ENCODE data around the gene CRYBA2.
A peak's percentile ranks its signal among the peaks of the same experiment; 100 is the strongest.

Gene CRYBA2

DNA sequence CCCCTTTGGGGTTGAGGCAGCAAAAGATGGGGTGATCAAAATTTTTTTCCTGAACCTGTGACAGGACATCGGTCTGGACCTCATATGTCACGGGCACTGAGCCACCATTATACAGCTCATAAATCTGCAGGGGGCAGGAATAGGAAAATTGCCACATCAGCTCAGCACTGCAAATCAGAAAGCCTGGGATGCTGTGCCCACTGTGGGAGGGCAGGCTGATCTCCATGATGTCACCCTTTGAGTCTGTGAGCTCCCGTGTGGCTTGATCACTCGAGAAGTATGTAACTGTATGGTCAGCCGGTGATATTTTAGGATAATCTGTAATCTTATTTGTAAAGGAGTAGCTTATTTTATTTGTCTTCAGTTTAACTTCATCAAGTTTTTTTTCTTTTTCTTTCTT, 17.7 kb upstream of the CRYBA2 start:
- no peaks in the 10 kb centered on the region for H3K4me1 ChIP-seq (ENCODE audit: control insufficient read depth, insufficient read depth, low read depth, low read length)
- no peak overlapping the region for H2BK120ac ChIP-seq (ENCODE audit: low read depth, low read length)
- H3K18ac ChIP-seq (ENCODE audit: low read depth in 1 of 2, low read length in 2 of 2), result no peak overlapping the region
- H2BK15ac ChIP-seq (ENCODE audit: low read depth, poor library complexity, severe bottlenecking), result no peak overlapping the region
- H4K91ac ChIP-seq (ENCODE audit: low read length), result no peak overlapping the region
- H3K4ac ChIP-seq (ENCODE audit: low read depth in 1 of 2, low read length in 2 of 2), result no peak overlapping the region
- no peak overlapping the region for H3K9ac ChIP-seq (ENCODE audit: low read length)
- H3K4me3 ChIP-seq (ENCODE audit: insufficient read depth in 1 of 2, low read depth in 1 of 2, low read length in 2 of 2), result no peak overlapping the region
- peaks cover 3% of the 10 kb centered on the region for H3K9me3 ChIP-seq (ENCODE audit: control insufficient read depth, low read length)
- no peak overlapping the region for H2BK5ac ChIP-seq (ENCODE audit: low read depth, low read length, poor library complexity, severe bottlenecking)
- no peaks in the 10 kb centered on the region for H3K79me1 ChIP-seq (replicated peaks; ENCODE audit: low read length, poor library complexity, severe bottlenecking)
- no peak overlapping the region for H4K8ac ChIP-seq (ENCODE audit: low read length)
- H3K4me2 ChIP-seq (ENCODE audit: low read length, poor library complexity, severe bottlenecking), result no peak overlapping the region
- peaks cover 30 to 69% of the 10 kb centered on the region in 2 experiments for H3K27me3 ChIP-seq (ENCODE audit: control insufficient read depth in 1 of 2, insufficient read depth in 1 of 2, low read length in 2 of 2)
- no peak overlapping the region for H3K14ac ChIP-seq (ENCODE audit: low read length in 2 of 2)
- H3K36me3 ChIP-seq (ENCODE audit: control insufficient read depth in 1 of 2, insufficient read depth in 2 of 2, low read depth in 1 of 2, low read length in 2 of 2), result no peaks in the 10 kb centered on the region
- H2BK12ac ChIP-seq (ENCODE audit: low read length in 2 of 2), result no peak overlapping the region
- no peak overlapping the region for H3K27ac ChIP-seq (ENCODE audit: low read length, poor library complexity, severe bottlenecking)
- 92% methylated on average over 2 of the region's 5 CpGs for WGBS
- no peak for DNase-seq
- H2AK5ac ChIP-seq (ENCODE audit: low read length, severe bottlenecking), result no peak overlapping the region
- no peak overlapping the region for H2AFZ ChIP-seq (ENCODE audit: low read depth, low read length)
- no peak overlapping the region for H3K23ac ChIP-seq (ENCODE audit: low read length in 2 of 2)

DNA sequence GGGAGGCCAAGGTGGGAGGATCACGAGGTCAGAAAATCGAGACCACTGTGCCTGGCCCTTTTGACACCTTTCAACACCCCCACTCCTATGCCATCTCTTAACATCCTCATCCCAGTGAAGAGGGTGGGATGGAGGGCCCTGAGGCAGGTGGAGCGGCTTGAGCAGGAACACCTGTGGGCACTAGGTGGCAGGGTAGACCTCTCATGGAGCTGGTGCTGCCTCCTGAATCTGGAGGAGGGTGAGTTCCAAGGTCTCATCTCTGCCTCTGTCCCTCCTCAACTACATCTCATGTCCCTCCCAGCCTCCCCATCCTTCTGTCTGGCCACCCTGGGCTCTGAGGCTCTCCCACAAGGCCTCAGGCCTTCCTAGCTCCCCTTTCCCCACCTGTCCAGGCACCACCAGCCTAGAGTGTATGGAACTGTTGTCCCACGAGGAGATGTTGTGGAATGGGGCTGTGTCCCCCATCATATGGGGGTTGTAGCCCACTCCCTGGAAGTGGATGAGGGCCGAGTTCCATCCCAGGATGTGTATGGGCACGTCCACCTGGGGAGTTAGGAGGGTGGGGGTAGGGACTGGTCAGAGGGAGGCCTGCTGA, 17.0 kb upstream of the CRYBA2 start:
- H2BK15ac ChIP-seq (ENCODE audit: low read depth, poor library complexity, severe bottlenecking), result no peak overlapping the region
- H3K4me1 ChIP-seq (ENCODE audit: control insufficient read depth, insufficient read depth, low read depth, low read length), result no peaks in the 10 kb centered on the region
- H2AFZ ChIP-seq (ENCODE audit: low read depth, low read length), result no peak overlapping the region
- DNase-seq, result no peak
- no peak overlapping the region for H3K4me3 ChIP-seq (ENCODE audit: insufficient read depth in 1 of 2, low read depth in 1 of 2, low read length in 2 of 2)
- H3K9me3 ChIP-seq (ENCODE audit: control insufficient read depth, low read length), result peaks cover 3% of the 10 kb centered on the region
- WGBS, result 28% methylated on average over 3 of the region's 6 CpGs
- H3K4ac ChIP-seq (ENCODE audit: low read depth in 1 of 2, low read length in 2 of 2), result no peak overlapping the region
- no peak overlapping the region for H2BK5ac ChIP-seq (ENCODE audit: low read depth, low read length, poor library complexity, severe bottlenecking)
- H2BK120ac ChIP-seq (ENCODE audit: low read depth, low read length), result no peak overlapping the region
- H4K91ac ChIP-seq (ENCODE audit: low read length), result no peak overlapping the region
- H3K9ac ChIP-seq (ENCODE audit: low read length), result no peak overlapping the region
- no peaks in the 10 kb centered on the region for H3K36me3 ChIP-seq (ENCODE audit: control insufficient read depth in 1 of 2, insufficient read depth in 2 of 2, low read depth in 1 of 2, low read length in 2 of 2)
- H3K27me3 ChIP-seq (ENCODE audit: control insufficient read depth in 1 of 2, insufficient read depth in 1 of 2, low read length in 2 of 2), result peaks cover 34 to 69% of the 10 kb centered on the region in 2 experiments
- no peak overlapping the region for H3K27ac ChIP-seq (ENCODE audit: low read length, poor library complexity, severe bottlenecking)
- no peak overlapping the region for H2AK5ac ChIP-seq (ENCODE audit: low read length, severe bottlenecking)
- H3K23ac ChIP-seq (ENCODE audit: low read length in 2 of 2), result no peak overlapping the region
- H3K79me1 ChIP-seq (replicated peaks; ENCODE audit: low read length, poor library complexity, severe bottlenecking), result no peaks in the 10 kb centered on the region
- H3K4me2 ChIP-seq (ENCODE audit: low read length, poor library complexity, severe bottlenecking), result no peak overlapping the region
- H2BK12ac ChIP-seq (ENCODE audit: low read length in 2 of 2), result no peak overlapping the region
- no peak overlapping the region for H3K18ac ChIP-seq (ENCODE audit: low read depth in 1 of 2, low read length in 2 of 2)
- peak overlapping the region in 1 of 2 experiments; percentile 41 for H3K14ac ChIP-seq (ENCODE audit: low read length in 2 of 2)
- no peak overlapping the region for H4K8ac ChIP-seq (ENCODE audit: low read length)

DNA sequence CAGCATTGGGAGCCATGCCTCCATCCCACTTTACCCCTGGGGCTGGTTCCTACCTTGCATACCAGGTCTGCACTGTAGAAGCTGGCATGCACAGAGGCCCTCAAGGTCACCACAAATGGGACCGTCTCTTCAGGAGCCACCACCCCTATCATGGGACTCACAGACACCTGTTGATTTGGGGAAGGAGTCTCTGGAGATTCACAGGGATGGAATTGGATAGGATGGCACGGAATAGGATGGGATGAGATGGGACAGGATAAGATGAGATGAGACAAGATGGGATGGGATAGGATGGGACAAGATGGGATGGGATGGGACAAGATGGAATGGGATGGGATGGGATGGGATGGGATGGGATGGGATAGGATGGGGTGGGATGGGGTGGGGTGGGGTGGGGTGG, 16.1 kb upstream of the CRYBA2 start:
- Histone ChIP-seq H3K79me1 (replicated peaks; ENCODE audit: low read length, poor library complexity, severe bottlenecking) (no peaks in the 10 kb centered on the region), H2AK5ac (ENCODE audit: low read length, severe bottlenecking) (no peak overlapping the region), H3K23ac (ENCODE audit: low read length in 2 of 2) (no peak overlapping the region), H3K14ac (ENCODE audit: low read length in 2 of 2) (no peak overlapping the region), H3K27me3 (ENCODE audit: control insufficient read depth in 1 of 2, insufficient read depth in 1 of 2, low read length in 2 of 2) (peaks cover 35 to 67% of the 10 kb centered on the region in 2 experiments), H3K4me1 (ENCODE audit: control insufficient read depth, insufficient read depth, low read depth, low read length) (no peaks in the 10 kb centered on the region), H3K4me3 (ENCODE audit: insufficient read depth in 1 of 2, low read depth in 1 of 2, low read length in 2 of 2) (no peak overlapping the region), H3K4me2 (ENCODE audit: low read length, poor library complexity, severe bottlenecking) (no peak overlapping the region), H4K8ac (ENCODE audit: low read length) (no peak overlapping the region), H4K91ac (ENCODE audit: low read length) (no peak overlapping the region), H3K9me3 (ENCODE audit: control insufficient read depth, low read length) (peaks cover 3% of the 10 kb centered on the region), H3K4ac (ENCODE audit: low read depth in 1 of 2, low read length in 2 of 2) (no peak overlapping the region), H2BK12ac (ENCODE audit: low read length in 2 of 2) (no peak overlapping the region), H3K36me3 (ENCODE audit: control insufficient read depth in 1 of 2, insufficient read depth in 2 of 2, low read depth in 1 of 2, low read length in 2 of 2) (no peaks in the 10 kb centered on the region), H2BK5ac (ENCODE audit: low read depth, low read length, poor library complexity, severe bottlenecking) (no peak overlapping the region), H2AFZ (ENCODE audit: low read depth, low read length) (no peak overlapping the region), H2BK120ac (ENCODE audit: low read depth, low read length) (no peak overlapping the region), H2BK15ac (ENCODE audit: low read depth, poor library complexity, severe bottlenecking) (no peak overlapping the region), H3K27ac (ENCODE audit: low read length, poor library complexity, severe bottlenecking) (no peak overlapping the region), H3K9ac (ENCODE audit: low read length) (no peak overlapping the region), H3K18ac (ENCODE audit: low read depth in 1 of 2, low read length in 2 of 2) (no peak overlapping the region)
- 55% methylated on average over 2 of the region's 2 CpGs for WGBS
- no peak for DNase-seq

DNA sequence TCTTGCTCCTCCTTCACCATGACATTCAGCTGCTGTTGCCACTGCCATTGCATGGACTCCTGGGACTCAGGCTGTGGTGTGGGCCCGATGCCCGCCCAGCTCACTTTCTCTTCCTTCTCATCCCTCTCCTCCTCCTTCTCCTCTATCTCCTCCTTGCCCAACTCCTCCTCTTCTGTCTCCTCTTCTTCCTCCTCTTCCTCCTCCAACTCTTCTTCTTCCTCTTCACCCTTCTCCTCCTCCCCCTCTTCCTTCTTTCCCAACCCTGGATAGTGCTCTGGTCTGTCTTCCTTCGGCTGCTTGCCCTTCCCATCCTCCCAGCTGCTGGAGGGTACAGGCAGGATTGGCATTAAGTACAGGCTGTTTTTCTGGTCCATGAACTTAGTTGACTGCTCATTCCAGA, 10.8 kb upstream of the CRYBA2 start:
- no peak overlapping the region for H2BK15ac ChIP-seq (ENCODE audit: low read depth, poor library complexity, severe bottlenecking)
- H2BK12ac ChIP-seq (ENCODE audit: low read length in 2 of 2), result no peak overlapping the region
- WGBS, result 83% methylated on average over 3 of the region's 3 CpGs
- DNase-seq, result no peak
- no peak overlapping the region for H2BK120ac ChIP-seq (ENCODE audit: low read depth, low read length)
- H3K4me1 ChIP-seq (ENCODE audit: control insufficient read depth, insufficient read depth, low read depth, low read length), result peaks cover 19% of the 10 kb centered on the region
- peaks cover 3% of the 10 kb centered on the region for H3K9me3 ChIP-seq (ENCODE audit: control insufficient read depth, low read length)
- H3K27me3 ChIP-seq (ENCODE audit: control insufficient read depth in 1 of 2, insufficient read depth in 1 of 2, low read length in 2 of 2), result peaks cover 70 to 88% of the 10 kb centered on the region in 2 experiments
- no peak overlapping the region for H3K4ac ChIP-seq (ENCODE audit: low read depth in 1 of 2, low read length in 2 of 2)
- no peak overlapping the region for H2BK5ac ChIP-seq (ENCODE audit: low read depth, low read length, poor library complexity, severe bottlenecking)
- no peak overlapping the region for H3K14ac ChIP-seq (ENCODE audit: low read length in 2 of 2)
- no peak overlapping the region for H3K4me3 ChIP-seq (ENCODE audit: insufficient read depth in 1 of 2, low read depth in 1 of 2, low read length in 2 of 2)
- H4K91ac ChIP-seq (ENCODE audit: low read length), result no peak overlapping the region
- H3K9ac ChIP-seq (ENCODE audit: low read length), result no peak overlapping the region
- no peak overlapping the region for H2AFZ ChIP-seq (ENCODE audit: low read depth, low read length)
- no peak overlapping the region for H3K27ac ChIP-seq (ENCODE audit: low read length, poor library complexity, severe bottlenecking)
- no peak overlapping the region for H4K8ac ChIP-seq (ENCODE audit: low read length)
- H3K4me2 ChIP-seq (ENCODE audit: low read length, poor library complexity, severe bottlenecking), result no peak overlapping the region
- no peak overlapping the region for H3K18ac ChIP-seq (ENCODE audit: low read depth in 1 of 2, low read length in 2 of 2)
- H3K23ac ChIP-seq (ENCODE audit: low read length in 2 of 2), result no peak overlapping the region
- H3K79me1 ChIP-seq (replicated peaks; ENCODE audit: low read length, poor library complexity, severe bottlenecking), result no peaks in the 10 kb centered on the region
- H2AK5ac ChIP-seq (ENCODE audit: low read length, severe bottlenecking), result no peak overlapping the region
- H3K36me3 ChIP-seq (ENCODE audit: control insufficient read depth in 1 of 2, insufficient read depth in 2 of 2, low read depth in 1 of 2, low read length in 2 of 2), result no peaks in the 10 kb centered on the region

All from mesenchymal stem cell (in vitro differentiated cells and primary cell).